ENCODE results near the gene GFRA4.

Gene GFRA4

DNA sequence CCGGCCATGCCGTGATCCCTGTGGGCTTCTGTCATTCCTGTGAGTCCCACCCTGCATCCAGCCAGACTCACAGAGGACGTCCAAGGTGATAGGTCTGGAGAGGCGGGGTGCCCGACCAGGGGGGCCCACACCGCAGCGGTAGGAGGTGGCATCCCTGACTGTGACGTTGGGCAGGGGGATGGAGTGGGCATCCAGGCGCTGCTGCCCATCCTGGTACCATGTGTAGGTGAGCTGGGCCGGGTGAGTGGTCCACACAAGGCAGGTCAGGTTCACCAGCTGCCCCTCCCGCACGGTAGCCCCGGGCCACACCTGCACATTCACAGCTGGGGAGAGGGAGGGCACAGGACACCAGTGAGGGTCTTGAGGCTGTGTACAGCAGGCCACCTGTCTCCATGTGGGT, 30.2 kb upstream of the GFRA4 start:
- no peak for DNase-seq

DNA sequence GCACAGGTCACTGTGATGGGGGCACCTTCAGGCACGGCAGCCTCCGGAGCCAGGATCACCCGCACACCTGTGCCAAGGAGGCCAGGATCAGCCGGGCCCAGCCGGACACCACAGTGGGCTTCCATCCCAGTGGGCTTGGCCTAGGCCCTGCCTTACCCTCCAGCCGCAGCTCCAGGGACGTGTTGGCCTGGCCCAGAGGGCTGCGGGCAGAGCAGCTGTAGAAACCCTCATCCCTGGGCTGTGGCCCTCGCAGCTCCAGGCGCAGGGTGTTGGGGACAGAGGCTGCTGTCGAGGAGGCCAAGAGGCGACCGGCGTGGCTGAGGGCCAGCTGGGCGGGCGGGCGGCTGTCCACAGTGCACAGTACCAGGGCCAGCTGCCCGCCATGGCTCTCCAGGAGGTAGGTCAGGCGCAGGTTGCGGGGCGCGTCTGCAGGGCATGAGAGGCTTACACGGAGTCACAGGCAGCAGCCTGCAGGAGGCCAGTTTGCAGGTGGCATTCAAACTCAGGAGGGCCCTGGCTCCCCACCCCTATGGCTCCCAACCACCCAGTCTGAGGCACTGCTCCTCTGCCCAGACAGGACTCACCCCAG, 29.6 kb upstream of the GFRA4 start:
- no peak for DNase-seq

DNA sequence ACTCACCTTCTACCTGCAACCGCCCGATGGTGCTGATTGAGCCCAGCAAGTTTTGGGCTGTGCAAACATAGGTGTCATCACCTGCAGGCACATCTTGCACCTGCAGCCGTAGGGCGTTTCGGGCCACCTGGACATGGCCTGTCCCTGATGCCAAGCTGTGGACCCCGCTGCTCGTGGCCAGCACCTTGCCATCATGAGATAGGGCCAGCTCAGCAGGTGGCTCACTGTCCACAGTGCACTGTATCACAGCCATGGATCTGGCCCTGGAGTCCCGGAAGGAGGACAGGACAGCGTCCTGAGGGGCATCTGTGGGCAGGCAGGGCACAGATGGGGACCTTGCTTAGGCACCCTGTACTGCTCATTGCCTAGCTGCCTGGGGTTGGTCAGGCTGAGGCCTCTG, 28.7 kb upstream of the GFRA4 start:
- DNase-seq, result no peak

DNA sequence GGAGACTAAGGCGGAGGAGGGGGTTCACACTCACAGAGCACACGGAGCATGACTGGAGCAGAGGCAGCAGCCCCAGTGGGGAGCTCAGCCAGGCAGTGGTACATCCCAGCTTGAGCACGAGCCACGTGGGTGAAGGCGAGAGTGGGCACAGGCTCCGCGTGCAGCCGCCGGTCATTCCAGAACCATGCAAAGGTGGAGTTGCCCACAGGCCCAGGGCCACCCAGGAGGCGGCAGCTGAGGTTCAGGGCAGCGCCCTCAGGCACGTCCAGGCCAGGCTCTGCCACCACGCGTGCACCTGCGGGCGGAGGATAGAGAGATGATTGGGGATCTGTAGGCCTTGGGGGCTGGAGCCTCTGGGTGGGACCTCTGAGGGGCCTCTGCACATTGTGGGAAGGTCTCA, 28.1 kb upstream of the GFRA4 start:
- no peak for DNase-seq

DNA sequence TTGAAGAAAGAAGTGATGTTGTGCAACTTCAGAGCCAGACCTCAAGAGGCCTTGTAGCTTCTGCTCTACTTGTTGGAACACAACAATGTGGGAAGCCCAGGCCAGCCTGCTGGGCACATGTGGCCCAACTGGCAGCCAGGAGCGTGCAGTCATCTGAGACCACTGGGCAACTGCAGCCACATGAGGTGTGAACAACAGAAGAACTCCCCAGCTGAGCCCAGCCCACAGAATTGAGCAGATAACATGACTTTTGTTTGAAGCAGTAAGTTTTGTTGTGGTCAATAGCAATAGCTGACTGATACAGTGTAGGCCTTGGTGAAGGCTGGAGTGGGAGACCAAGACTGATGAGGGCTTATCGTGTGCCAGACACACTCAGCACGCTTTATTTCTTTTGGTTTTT, 27.2 kb upstream of the GFRA4 start:
- DNase-seq, result no peak

DNA sequence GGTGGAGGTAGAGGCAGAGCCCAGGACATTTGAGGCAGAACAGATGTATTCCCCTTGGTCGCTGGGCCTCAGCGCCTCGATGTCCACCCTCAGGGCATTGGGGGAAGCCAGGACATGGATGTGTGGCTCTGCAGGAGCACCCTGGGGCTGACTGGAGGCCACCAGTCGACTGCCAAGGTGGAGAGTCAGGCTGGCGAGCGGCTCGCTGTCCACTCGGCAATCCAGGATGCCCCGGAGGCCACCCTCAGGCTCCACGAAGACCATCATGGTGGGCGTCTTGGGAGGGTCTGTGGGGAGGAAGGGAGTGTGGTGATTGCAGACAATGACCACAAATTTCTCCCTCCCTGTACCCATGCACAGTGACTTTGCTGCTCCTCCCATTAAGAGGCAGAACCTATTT, 26.8 kb upstream of the GFRA4 start:
- DNase-seq, result no peak

DNA sequence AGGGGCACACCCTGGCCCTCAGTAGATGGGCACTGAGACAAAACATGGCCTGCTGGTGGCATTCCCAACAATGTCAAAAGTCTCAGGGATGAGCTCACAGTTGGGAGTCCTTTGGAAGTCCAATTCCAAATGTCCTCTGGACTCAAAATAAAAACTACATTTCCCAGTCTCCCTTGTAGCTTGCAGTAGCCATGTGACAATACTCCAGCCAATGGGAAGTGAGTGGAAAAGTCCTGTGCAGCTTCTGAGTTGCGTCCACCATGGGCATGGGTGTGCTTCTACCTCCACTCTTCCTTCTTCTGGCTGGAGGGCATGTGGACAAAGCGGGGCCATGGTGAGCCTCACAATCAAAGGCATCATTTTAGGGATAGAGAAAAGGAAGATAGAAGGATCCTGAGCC, 24.5 kb upstream of the GFRA4 start:
- DNase-seq, result no peak

DNA sequence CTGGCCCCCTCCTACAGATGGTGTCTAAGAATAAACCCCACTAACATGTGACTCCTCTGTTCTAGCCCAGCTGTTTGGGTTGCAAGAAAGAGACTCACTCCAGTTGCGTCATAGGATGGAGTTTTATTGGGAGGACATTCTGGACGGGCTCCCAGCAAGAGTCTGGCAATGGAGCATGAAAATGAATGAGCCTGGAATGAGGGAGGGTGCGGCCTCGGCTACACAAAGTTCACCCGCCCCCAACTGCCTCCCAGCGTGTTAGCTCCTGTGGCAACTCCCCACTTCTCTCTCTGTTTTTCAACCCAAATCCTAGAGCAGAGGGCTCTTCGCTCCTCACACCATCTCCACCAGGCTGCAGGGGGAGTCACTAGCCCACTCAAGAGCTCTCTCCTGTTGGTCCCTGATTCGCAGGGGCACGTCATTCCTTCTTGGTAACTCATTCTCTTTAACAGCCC, 23.7 kb upstream of the GFRA4 start:
- DNase-seq, result no peak

DNA sequence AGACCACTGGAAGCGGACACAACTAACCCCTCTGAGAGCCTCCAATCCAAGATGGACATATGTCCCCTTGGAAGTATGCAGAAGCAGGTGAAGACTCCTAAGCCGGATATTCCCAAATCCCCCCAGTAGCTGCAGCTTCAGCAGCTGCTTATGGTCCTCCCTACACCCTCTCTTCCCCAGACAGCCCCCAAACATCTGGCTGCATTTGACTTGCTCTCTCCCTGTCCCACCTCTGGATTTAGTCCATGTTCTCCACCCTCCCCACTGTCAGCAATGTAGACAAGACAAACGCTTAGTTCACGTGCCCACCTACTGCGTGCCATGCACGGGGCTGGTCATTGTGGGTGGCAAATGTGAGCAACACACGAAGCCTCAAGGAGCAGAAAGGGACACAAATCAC, 23.2 kb upstream of the GFRA4 start:
- no peak for DNase-seq

DNA sequence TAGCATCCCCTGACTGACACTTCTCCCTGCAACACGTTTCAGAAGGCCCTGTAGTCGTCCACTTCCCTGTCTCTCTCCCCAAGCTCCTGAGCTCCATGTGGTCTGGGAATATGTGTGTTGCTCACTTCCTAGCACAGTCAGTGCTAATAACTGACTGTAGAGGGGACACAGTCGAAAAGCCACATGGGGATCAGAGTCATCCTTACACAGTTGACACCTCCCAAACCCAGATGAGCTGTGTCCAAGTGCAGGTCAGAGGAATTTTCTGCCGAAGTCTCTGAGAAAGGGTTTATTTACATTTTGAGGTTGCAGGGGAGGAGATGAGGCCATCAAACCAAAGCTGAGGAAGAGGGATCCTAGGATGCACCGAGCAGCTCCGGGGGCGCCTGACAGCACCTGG, 22.1 kb upstream of the GFRA4 start:
- DNase-seq, result no peak

DNA sequence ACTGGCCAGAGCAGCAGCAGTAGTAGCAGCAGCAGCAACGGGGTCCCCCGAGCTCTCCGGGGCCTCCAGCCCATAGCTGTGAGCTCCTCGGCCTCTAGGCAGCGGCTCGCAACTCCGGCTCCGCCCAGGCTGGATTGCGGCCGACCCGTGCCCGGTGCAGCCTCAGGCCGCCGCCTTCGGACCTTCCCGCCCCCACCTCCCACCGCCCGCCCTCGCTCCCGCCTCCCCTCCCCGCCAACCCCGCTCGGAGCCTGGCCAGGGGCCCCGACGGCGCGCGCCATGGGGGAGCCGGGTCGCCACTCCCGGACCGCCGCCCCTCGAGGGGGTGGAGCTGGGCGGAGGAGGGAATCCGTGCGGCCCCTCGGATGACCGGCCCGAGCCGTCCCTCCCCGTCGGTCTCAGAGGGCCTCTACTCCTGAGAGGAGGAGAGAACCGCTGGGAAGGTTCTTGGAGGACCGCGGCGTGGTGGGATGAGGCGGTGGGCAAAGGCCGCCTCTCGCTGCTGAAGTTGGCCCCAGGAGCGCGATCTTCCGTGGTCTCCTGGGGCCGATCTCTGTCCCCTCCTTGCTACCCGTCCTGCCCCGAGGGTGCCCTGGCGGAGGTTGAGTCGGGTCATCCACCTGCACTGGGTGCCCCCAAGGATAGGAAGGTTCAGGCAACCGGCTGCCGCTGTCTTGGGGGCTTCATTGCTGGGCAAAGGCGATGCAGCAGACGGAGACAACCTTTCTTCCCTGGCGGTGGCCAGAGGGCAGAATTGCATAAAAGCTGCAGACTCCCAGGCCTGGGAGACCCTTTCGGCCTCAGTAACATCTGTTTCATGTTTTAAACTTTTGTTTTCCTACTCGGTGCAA, 19.0 kb upstream of the GFRA4 start, which contains the start of gene ADAM33:
ADAM33 (minus strand) TSS at position 80 of the 851 bp plus-strand sequence; CDS start at position 74, 6 bp downstream.
- no peak for DNase-seq

DNA sequence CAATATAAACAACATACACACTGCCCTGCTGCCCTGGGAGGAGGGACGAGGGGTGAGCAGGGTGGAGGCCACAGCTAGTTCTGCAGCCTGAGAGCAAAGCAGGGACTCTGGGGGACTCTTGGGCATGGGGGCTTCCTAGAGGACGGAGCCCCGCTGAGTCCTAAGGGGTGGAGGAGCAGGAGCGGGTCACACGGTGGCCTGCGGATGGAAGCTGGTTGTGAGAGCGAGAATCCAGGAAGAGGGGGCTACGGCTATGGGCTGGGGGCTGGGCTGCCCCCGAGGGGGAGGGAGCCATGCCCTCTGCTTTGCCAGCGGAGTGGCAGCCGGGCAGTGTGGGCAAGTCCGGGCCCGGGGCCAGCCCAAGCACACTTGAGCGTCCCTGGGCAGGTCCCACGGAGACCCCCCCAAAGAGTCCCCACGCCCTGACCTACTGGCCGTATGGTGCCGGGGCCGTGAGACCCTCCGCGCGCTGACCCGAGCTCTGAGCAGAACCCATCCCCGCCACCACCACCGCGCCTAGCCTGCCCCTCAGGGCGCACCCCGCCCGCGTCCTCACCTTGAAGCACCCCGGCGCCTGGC, 18.2 kb upstream of the GFRA4 start:
- no peak for DNase-seq

DNA sequence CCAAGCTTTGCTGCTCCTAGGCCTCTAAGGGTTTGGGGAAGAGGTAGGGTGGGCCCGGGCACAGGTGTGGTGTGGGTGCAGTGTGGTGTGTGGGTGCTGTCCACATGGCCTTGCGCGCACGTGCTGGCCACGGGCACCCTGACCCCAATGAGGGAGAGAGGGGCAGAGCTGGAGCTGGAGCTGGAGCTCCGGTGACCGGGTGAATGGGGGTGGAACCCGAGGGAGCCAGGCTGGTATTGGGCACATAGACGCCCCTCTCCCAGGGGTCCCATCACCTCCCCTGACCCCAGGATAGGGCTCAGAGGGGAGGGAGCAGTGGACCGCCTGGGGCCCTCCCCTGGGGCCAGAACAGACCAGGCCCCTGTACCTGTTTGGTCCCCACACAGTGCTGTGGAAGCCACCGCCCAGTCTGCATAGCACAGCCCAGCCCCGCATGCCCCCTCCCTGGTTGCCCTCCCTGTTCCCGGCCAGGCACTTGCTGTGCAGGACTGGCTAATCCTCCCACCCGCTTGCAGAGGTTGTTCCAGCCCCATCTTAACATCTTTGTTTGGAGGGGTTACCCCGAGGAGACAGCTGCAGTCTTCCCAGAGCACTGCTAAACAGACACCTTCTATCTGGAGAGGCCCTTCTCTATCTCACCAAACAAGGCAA, 17.6 kb upstream of the GFRA4 start:
- DNase-seq, result no peak

DNA sequence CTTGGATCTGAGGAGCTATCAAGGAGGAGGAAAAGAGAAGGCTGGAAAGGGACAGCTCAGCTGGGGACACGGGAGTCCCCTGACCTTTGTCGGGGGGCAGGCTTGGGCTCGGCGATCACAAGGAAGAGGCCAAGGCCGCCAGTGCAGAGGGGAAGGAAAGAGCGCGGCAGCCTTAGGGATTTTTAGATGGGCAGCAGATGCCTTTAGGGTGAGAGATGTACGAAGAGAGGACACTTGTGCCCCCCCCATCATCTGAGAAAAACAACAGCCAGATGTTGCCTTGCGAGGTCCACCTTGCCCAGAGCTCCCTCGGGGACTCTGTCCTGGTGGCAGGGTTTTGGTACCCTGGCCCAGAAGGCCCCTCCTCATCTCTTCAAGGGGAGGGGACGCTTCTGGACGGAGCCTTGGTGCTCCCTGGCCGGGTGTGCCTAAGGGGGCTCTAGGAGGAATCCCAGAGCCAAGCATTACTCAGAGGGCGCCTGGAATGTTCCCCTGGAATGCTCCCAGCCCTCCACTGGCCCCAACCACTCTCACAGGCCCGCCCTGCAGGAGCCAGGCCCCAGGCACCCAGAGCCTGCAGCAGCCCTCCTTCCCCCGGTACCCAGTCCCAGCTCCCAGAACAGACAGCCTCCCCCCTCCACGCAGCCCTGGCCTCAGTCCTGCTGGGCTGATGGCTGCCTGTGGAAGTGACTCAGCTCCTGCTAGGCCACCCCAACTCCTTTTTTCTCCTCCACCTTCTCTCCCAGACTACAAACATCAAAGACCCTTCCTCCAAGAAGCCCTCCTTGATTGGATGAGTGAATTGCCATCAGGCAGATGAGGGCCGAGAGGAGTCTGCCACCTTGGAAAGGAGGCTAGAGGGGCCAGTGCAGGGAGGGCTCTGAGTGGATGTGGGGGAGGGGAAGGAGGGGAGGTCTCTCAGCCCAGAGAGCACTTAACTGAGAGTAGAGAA, 16.8 kb upstream of the GFRA4 start:
- DNase-seq, result no peak

DNA sequence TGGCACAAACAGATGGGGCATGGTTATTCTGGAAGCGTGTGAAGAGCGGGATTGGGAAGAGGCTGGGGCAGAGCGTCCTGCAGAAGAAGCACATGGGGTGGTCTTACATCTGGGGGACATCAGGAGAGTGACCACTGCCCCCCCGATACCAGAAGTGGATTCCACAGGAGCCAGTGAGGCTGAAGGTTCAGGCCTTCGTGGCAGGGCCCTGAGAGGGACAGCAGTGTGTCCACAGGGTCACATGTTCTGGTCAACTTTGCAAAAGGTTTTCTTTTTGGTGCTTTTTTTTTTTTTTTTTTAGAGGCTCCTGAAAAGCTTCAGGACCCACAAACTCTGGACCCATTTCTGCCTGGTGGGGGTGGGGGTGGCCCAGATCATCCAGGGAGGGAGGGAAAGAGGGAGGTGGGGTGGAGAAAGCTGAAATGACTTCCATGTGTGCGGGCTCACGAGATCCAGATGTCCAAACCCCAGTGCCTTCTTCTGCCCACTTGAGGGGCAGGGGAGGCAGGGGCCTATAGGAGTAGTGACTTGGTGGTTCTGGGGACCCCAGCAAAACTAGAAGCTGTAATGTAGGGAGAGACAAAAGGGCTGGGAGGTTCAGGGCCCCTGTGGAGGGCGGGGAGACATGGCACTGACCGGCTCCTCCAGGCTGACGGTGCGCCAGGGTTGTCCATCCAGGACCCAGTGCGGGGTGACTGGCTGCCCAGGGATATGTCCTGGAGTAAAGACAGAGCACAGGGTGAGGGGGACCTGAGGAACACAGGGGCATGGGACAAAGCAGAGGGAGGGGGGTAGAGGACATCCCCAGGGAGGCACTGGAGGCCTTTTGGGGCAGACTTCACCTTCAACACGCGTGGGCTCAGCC, 15.9 kb upstream of the GFRA4 start:
- no peak for DNase-seq

DNA sequence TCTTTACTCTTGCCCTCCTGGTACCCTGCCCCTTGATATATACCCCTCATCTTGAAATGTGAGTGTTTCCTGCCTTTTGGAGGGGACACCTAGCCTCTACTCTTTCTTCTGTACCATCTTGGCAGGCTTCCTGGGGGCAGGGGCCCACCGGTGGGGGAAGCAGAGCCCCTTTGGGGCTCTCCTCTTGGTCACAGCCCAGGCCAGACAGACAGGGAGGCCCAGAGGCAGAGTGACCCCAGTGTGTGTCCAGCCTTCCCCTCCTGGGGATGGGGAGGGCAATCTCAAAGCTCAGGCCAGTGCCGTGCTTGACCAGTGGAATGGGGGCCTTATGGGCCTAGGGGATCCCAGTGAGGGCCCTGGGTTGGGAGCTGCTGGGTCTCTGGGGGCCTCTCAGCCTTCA, 15.0 kb upstream of the GFRA4 start:
- no peak for DNase-seq

DNA sequence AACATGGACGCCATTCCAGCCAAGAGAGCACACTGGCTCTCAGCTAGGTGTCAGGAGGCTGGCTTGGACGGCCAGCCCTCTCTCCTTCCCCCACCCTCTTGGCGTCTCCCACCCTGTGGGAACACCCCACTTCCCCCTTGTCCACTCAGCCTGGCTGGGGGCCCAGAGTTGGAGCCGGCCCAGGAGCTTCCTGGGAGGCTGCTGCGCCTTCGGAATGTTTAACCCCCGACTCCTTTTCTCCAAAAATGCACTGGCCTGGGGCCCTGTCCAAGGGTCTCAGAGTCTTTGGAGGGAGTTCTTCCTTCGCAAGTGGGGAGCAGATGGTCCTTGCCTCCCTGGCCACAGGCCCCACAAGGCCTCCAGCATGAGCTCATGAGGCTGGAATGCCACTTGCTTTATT, 14.5 kb upstream of the GFRA4 start:
- DNase-seq, result no peak

DNA sequence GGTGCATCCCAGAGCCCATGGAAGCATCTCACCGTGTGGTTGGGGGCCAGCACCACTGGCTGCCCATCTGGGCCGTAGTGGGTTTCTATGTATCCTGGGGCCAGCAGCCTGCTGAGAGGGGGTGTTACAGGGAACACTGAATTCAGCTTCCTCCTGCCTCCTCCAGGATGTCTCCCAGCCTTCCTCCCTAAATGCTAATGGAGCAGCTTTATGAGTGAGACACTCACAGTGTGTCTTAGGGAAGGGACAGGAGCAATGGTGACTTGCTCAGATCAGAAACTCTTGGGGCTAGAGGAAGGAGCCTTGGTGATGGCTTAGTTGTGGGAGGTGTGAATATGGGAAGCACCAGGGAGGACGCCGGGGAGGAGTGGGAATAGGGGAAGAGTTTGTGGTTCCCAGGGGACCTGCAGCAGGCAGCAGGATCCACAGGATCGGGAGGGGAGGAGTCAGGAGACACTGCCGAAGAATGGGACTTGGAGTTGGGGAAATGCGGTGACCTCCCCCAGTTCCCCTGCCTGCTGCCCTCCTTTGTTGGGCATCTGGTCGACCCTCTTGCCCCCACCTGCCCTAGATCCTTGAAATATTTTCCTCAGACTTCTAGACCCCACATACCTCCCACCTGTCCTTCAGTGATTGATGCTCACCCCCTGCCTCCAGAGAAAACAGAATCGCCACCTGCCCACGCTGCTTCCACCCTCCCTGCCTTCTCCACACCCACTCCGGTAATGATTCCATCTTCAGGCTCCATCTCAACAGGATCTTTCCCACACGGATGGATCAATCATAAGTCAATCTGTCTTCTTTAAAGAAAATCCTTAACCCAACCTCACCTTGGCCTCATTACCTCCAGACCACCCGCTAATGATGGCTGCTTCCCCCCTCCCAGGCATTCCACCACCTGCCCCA, 12.0 kb upstream of the GFRA4 start:
- no peak for DNase-seq

DNA sequence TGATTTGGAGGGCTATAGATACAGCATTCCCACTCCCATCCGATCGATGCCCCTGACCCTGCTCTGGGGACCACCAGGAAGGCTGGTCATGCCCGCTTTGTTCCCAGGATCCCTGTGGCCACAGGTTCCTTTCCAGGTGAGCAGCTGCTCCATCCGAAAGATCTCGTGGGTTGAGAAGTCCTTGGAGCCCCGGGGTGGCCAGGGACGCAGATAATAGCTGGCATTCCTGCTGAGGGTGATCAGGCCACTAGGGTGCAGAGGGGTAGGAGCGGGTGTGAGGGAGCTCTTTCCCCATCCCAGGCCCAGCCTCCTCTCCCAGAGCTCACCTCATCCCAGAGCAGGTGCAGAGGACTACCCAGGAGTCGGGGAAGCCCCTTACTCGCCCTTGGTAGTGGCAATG, 11.2 kb upstream of the GFRA4 start:
- DNase-seq, result no peak
